GM19467 (cell line): ENCODE measurements around the gene ADGRV1.

ENCODE experiments used
- ATAC-seq: cut with Tn5 transposase; IDR thresholded peaks from one replicate; pipeline ENCODE4 v1.9.1; 2021; ENCODE audit warnings: mild to moderate bottlenecking, moderate library complexity; ENCODE audit not compliant: unreplicated experiment

ADGRV1 gene

GRCh38 chr5:91092859-91093783 is 534.5 kb downstream of the ADGRV1 start:
- ATAC-seq: no peak

- no peak for ATAC-seq
Measured at GRCh38 chr5:91095313-91095712, 536.7 kb downstream of the ADGRV1 start.

- ATAC-seq: no peak
Measured at GRCh38 chr5:91095786-91096385, 537.3 kb downstream of the ADGRV1 start.

- ATAC-seq: no peak
Measured at GRCh38 chr5:91098541-91098940, 539.9 kb downstream of the ADGRV1 start.

GRCh38 chr5:91101600-91102379 is 543.2 kb downstream of the ADGRV1 start:
- ATAC-seq: peak; percentile 92

- ATAC-seq: no peak
Measured at GRCh38 chr5:91103353-91104061, 544.9 kb downstream of the ADGRV1 start.

GRCh38 chr5:91104062-91104448 is 545.5 kb downstream of the ADGRV1 start:
- no peak for ATAC-seq

GRCh38 chr5:91106842-91107511 is 548.4 kb downstream of the ADGRV1 start:
- no peak for ATAC-seq

- ATAC-seq: no peak
Measured at GRCh38 chr5:91109634-91110033, 551.0 kb downstream of the ADGRV1 start.

- no peak for ATAC-seq
Measured at GRCh38 chr5:91110686-91111085, 552.1 kb downstream of the ADGRV1 start.

- ATAC-seq: no peak
Measured at GRCh38 chr5:91111473-91112238, 553.1 kb downstream of the ADGRV1 start.

- no peak for ATAC-seq
Measured at GRCh38 chr5:91114658-91115057, 556.1 kb downstream of the ADGRV1 start.

- no peak for ATAC-seq
Measured at GRCh38 chr5:91118354-91118753, 559.8 kb downstream of the ADGRV1 start.

GRCh38 chr5:91118796-91119195 is 560.2 kb downstream of the ADGRV1 start:
- ATAC-seq: no peak

GRCh38 chr5:91119217-91119616 is 560.6 kb downstream of the ADGRV1 start:
- ATAC-seq: no peak

GRCh38 chr5:91119981-91120850 is 561.6 kb downstream of the ADGRV1 start:
- no peak for ATAC-seq

- ATAC-seq: no peak
Measured at GRCh38 chr5:91121347-91121993, 562.9 kb downstream of the ADGRV1 start.

GRCh38 chr5:91122651-91123050 is 564.1 kb downstream of the ADGRV1 start:
- ATAC-seq: no peak
